Karpas-422 (cell line): Measurements from ENCODE around the gene PAK1IP1. TPM values are rescaled to one million over a fixed set of nuclear protein-coding genes. Genes with fewer than 3 reads are reported as not detected.
"Not testable (repeated sequence)": the region's sequence is repeated elsewhere in the genome, so short reads cannot be mapped to it uniquely, and the experiment has no call there.

ENCODE experiments used
- DNase-seq: peaks from one replicate; pipeline ENCODE4 v3.0.0-alpha.2; 2015
- H2AFZ ChIP-seq: fragments of 200-600 bp; sonication (generic); 2 replicates; pipeline ENCODE4 v1.6.1; 2014; ENCODE audit warnings: antibody characterized with exemption, low read length, mixed read lengths
- H3K27ac ChIP-seq: fragments of 200-600 bp; sonication (generic); 2 replicates; pipeline ENCODE4 v1.5.1; 2014; ENCODE audit warnings: mild to moderate bottlenecking, low read length, moderate library complexity
- H3K27me3 ChIP-seq: fragments of 200-600 bp; sonication (generic); 2 replicates; pipeline ENCODE4 v1.6.1; 2014; ENCODE audit warnings: low read length, mixed read lengths
- H3K36me3 ChIP-seq: fragments of 200-600 bp; sonication (generic); 2 replicates; pipeline ENCODE4 v1.6.1; 2014; ENCODE audit warnings: low read length, mixed read lengths; ENCODE audit not compliant: insufficient read depth
- H3K4me1 ChIP-seq: fragments of 200-600 bp; sonication (generic); 2 replicates; pipeline ENCODE4 v1.6.1; 2014; ENCODE audit warnings: mild to moderate bottlenecking, low read length, mixed read lengths
- H3K4me2 ChIP-seq: fragments of 200-600 bp; sonication (generic); 2 replicates; pipeline ENCODE4 v1.6.1; 2014; ENCODE audit warnings: low read length, low read depth, mild to moderate bottlenecking; ENCODE audit not compliant: poor library complexity, severe bottlenecking
- H3K4me3 ChIP-seq: fragments of 200-600 bp; sonication (generic); 2 replicates; pipeline ENCODE4 v1.5.1; 2014; ENCODE audit warnings: mild to moderate bottlenecking, antibody characterized with exemption, low read length, mixed read lengths
- H3K79me2 ChIP-seq: fragments of 200-600 bp; sonication (generic); 2 replicates; pipeline ENCODE4 v1.6.1; 2014; ENCODE audit warnings: mild to moderate bottlenecking, low read length, mixed read lengths
- H3K9ac ChIP-seq: fragments of 200-600 bp; sonication (generic); 2 replicates; pipeline ENCODE4 v1.6.0; 2014; ENCODE audit warnings: low read length
- H3K9me2 ChIP-seq: fragments of 200-600 bp; sonication (generic), shearing (Covaris generic); replicated peaks from 2 replicates; pipeline ENCODE4 v1.6.0; 2014; ENCODE audit warnings: mild to moderate bottlenecking, low read length, moderate library complexity; ENCODE audit not compliant: insufficient read depth
- H3K9me3 ChIP-seq: fragments of 300-700, 200-600 bp; sonication (generic); 2 replicates; pipeline ENCODE4 v1.6.1; 2014; ENCODE audit warnings: low read length, mixed read lengths
- H4K20me1 ChIP-seq: fragments of 200-600 bp; sonication (generic); 2 replicates; pipeline ENCODE4 v1.6.1; 2014; ENCODE audit warnings: mild to moderate bottlenecking, antibody characterized with exemption, low read length, low read depth; ENCODE audit not compliant: insufficient read depth
- total RNA-seq: library from RNA; depleted of rRNA; stranded (reverse); fragments of >200 nt; shearing (Covaris generic); gene quantifications from 2 replicates; pipeline ENCODE4 v1.2.3, GENCODE V29; 2014; ENCODE audit warnings: low replicate concordance

PAK1IP1 gene
- total RNA-seq, 1 experiment from 2014 or later: 14.3 TPM

GRCh38 chr6:10665595-10665994, 29.2 kb upstream of the PAK1IP1 start:
- H3K79me2 ChIP-seq, H3K4me1 ChIP-seq, DNase-seq, H3K4me2 ChIP-seq, H3K36me3 ChIP-seq, H3K27me3 ChIP-seq, H3K9me2 ChIP-seq, H3K9ac ChIP-seq, H2AFZ ChIP-seq, H4K20me1 ChIP-seq, H3K27ac ChIP-seq, H3K9me3 ChIP-seq, H3K4me3 ChIP-seq: not testable (repeated sequence)

- no peak overlapping the region for H3K9ac ChIP-seq
- H3K9me2 ChIP-seq: no peaks in the 10 kb centered on the region
- H4K20me1 ChIP-seq: no peaks in the 10 kb centered on the region
- H3K4me2 ChIP-seq: no peak overlapping the region
- no peak overlapping the region for H2AFZ ChIP-seq
- no peaks in the 10 kb centered on the region for H3K9me3 ChIP-seq
- H3K36me3 ChIP-seq: no peaks in the 10 kb centered on the region
- no peak overlapping the region for H3K4me3 ChIP-seq
- no peaks in the 10 kb centered on the region for H3K79me2 ChIP-seq
- H3K4me1 ChIP-seq: no peaks in the 10 kb centered on the region
- H3K27me3 ChIP-seq: no peaks in the 10 kb centered on the region
- no peak overlapping the region for H3K27ac ChIP-seq
- no peak for DNase-seq
Measured at GRCh38 chr6:10668126-10668917, 26.4 kb upstream of the PAK1IP1 start.

GRCh38 chr6:10676403-10676802, 18.4 kb upstream of the PAK1IP1 start:
- Histone ChIP-seq H2AFZ (no peak overlapping the region), H4K20me1 (no peaks in the 10 kb centered on the region), H3K27me3 (no peaks in the 10 kb centered on the region), H3K9me3 (no peaks in the 10 kb centered on the region), H3K4me3 (no peak overlapping the region), H3K27ac (no peak overlapping the region), H3K4me2 (no peak overlapping the region), H3K36me3 (no peaks in the 10 kb centered on the region), H3K79me2 (no peaks in the 10 kb centered on the region), H3K9ac (no peak overlapping the region), H3K4me1 (no peaks in the 10 kb centered on the region), H3K9me2 (no peaks in the 10 kb centered on the region)
- no peak for DNase-seq

DNA sequence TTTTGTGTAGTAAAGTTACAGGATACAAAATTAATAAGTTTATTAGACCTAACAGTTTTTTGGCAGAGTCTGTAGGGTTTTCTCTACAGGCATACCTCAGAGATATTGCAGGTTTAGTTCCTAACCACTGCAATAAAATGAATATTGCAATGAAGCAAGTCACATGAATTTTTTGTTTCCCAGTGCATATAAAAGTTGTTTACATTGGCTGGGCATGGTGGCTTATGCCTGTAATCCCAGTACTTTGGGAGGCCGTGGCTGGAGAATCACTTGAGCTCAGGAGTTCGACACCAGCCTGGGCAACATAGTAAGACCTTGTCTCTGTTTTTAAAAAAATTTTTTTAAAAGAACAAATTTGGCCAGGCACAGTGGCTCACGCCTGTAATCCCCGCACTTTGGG, 16.3 kb upstream of the PAK1IP1 start:
- no peaks in the 10 kb centered on the region for H3K9me2 ChIP-seq
- H3K9ac ChIP-seq: no peak overlapping the region

DNA sequence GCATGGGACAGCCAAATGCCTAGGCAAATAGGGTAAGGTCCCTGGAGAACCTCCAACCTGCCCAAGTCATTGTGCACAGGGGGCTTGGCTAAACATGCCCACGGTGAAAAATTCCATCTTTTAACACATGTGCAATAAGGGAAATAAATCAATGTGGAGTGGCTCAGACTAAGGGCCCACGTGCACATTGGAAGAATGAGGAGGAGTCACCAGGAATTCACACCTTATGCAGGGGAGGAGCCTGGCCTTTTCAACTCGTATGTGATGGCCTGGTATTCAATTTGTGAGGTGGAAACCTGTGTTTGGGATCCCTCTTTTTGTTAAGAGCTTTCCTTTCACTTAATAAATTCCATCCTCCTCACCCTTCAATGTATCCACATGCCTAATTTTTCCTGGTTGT, 13.0 kb upstream of the PAK1IP1 start:
- Histone ChIP-seq H3K4me3 (no peak overlapping the region), H3K27me3 (no peaks in the 10 kb centered on the region), H3K27ac (no peak overlapping the region), H3K79me2 (no peaks in the 10 kb centered on the region), H3K9ac (no peak overlapping the region), H3K9me3 (no peaks in the 10 kb centered on the region), H3K36me3 (no peaks in the 10 kb centered on the region), H3K4me2 (no peak overlapping the region), H4K20me1 (no peaks in the 10 kb centered on the region), H3K4me1 (peaks cover 5% of the 10 kb centered on the region; the same call in 1 of the 2 replicates), H2AFZ (no peak overlapping the region), H3K9me2 (no peaks in the 10 kb centered on the region)
- DNase-seq: no peak

More for the DNA sequence above, 16.3 kb upstream of the PAK1IP1 start:
- H3K36me3 ChIP-seq: no peaks in the 10 kb centered on the region
- no peaks in the 10 kb centered on the region for H3K27me3 ChIP-seq
- H4K20me1 ChIP-seq: no peaks in the 10 kb centered on the region
- DNase-seq: no peak
- H3K4me2 ChIP-seq: no peak overlapping the region
- no peaks in the 10 kb centered on the region for H3K79me2 ChIP-seq
- no peaks in the 10 kb centered on the region for H3K9me3 ChIP-seq
- H3K4me3 ChIP-seq: no peak overlapping the region
- H3K4me1 ChIP-seq: no peaks in the 10 kb centered on the region
- no peak overlapping the region for H3K27ac ChIP-seq
- no peak overlapping the region for H2AFZ ChIP-seq

DNA sequence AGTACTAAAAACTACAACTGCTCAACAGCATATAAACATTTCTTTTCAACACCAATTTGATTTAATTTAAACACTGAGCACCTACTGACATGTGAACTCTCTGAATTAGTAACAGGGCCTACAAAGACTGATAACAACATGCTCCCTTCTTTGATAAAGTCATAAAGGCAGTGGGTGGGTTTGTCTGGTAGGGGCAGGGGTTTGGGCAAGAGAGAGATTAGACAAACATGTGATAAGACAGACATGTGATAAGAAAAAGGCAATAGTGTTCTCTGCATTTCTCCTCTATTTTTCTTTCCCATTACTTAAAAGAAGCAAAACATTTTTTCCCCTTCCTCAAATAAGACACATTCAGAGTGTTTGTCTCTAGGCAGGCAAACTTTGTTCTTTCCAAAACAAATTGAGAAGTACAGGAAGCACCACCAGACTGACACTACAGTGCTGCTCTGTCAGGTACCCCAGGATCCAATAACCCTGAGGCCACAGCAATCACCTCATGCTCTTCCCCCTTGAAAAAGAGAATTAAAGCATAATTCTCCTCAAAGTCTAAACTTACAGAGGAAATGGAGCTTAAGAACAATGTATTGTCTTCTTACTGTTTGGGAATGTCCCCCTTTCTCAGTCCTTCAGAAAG, 12.3 kb upstream of the PAK1IP1 start:
- no peak overlapping the region for H2AFZ ChIP-seq
- H3K79me2 ChIP-seq: no peaks in the 10 kb centered on the region
- no peak overlapping the region for H3K4me2 ChIP-seq
- peaks cover 5% of the 10 kb centered on the region; the same call in 1 of the 2 replicates for H3K4me1 ChIP-seq
- DNase-seq: no peak
- no peaks in the 10 kb centered on the region for H3K27me3 ChIP-seq
- no peak overlapping the region for H3K27ac ChIP-seq
- H3K4me3 ChIP-seq: no peak overlapping the region
- no peaks in the 10 kb centered on the region for H3K9me3 ChIP-seq
- H4K20me1 ChIP-seq: no peaks in the 10 kb centered on the region
- no peaks in the 10 kb centered on the region for H3K9me2 ChIP-seq
- no peaks in the 10 kb centered on the region for H3K36me3 ChIP-seq
- H3K9ac ChIP-seq: no peak overlapping the region

DNA sequence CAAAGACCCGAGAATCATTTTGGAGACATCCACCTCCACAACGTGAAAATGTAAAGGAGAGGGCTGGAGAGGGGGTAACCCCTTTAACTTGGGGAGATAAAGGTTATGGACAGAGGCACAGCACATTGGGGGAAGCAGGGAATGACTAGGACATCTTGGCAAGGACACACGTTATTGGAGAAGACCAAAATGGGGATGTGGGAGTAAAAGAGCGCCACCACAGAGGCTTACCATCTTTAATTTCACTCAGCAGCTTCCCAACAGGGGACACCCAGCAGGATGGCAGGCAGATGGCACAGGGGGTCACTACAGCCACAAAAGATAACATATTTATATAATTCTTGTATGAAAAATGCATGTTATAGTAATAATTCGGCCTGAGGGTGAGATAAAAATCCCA, 10.2 kb upstream of the PAK1IP1 start:
- Histone ChIP-seq H3K9ac (no peak overlapping the region), H3K79me2 (no peaks in the 10 kb centered on the region), H4K20me1 (no peaks in the 10 kb centered on the region)

DNA sequence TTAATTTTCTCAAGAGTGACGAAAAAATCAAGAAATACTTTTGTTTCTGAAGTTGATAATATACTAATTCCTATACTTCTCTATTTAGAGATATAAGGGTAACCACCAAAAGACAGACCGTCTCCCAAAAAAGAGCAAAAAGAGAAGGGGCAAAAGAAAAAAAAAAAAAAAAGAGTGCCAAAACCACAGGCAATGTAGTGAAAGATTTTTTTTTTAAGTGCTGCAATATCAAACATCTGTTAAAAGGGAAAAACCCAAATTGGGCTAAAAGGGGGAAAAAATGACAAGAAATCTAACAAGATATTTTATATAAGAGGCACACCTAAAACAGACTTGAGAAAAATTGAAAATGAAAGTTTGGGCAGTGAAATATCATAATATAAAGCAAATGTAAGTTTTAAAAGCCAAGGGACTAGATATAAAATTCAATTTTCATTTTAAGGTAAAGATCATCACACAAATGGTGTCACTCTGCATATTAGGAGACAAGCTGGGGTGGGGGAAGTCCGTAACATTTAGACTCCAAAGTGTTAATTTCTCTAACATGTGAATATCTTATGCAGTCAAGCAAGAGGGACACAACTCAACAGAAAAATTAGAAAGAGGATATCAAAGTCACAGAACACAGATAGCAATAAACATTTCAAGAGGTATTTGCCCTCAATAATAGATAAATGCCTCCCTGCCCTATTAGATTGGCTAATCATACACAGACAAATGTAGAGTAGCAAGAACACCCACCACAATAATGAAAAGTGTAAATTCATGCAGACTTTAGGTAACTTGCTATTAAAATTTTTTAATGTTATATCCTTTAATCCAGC, 9.5 kb upstream of the PAK1IP1 start:
- Histone ChIP-seq H3K27ac (no peak overlapping the region), H4K20me1 (no peaks in the 10 kb centered on the region), H3K9me2 (no peaks in the 10 kb centered on the region), H3K27me3 (no peaks in the 10 kb centered on the region), H3K9me3 (no peaks in the 10 kb centered on the region), H3K36me3 (no peaks in the 10 kb centered on the region), H3K9ac (no peak overlapping the region), H3K79me2 (no peaks in the 10 kb centered on the region), H2AFZ (no peak overlapping the region), H3K4me1 (peaks cover 5% of the 10 kb centered on the region; the same call in 1 of the 2 replicates), H3K4me2 (no peak overlapping the region), H3K4me3 (no peak overlapping the region)
- DNase-seq: no peak

More for the DNA sequence above, 10.2 kb upstream of the PAK1IP1 start:
- Histone ChIP-seq H3K9me3 (no peaks in the 10 kb centered on the region), H3K4me1 (peaks cover 5% of the 10 kb centered on the region; the same call in 1 of the 2 replicates), H3K36me3 (no peaks in the 10 kb centered on the region), H2AFZ (peak overlapping the region; percentile 66), H3K27ac (no peak overlapping the region), H3K4me3 (no peak overlapping the region), H3K9me2 (no peaks in the 10 kb centered on the region), H3K4me2 (no peak overlapping the region), H3K27me3 (no peaks in the 10 kb centered on the region)
- DNase-seq: no peak
